ENCODE data around the gene SF3B4.

DNA sequence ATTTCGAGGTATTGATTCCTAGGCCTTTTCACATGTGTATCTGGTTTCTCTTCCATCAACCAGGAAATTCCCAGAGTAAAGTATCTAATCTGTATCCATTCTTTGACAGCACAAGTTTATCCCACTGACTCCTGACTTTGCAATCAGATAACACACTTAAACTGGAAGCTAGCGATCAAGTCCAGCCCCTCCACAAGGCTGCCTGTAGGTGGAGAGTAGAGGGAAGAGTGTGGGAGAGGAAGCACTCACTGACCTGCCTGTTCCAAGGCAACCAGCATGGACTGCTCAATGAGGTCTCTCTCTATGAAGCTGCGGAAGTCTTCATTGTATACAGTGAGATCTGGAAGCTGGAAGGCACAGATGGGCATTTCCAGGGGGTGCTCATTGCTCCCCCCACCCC, 39.4 kb upstream of the SF3B4 start:
- TF ChIP-seq OSR1 (CRISPR knock-in tag; IDR thresholded peaks at IDR 0.05): no peak
- no peak for TF ChIP-seq TOX (CRISPR knock-in tag; IDR thresholded peaks at IDR 0.05; ENCODE audit: borderline replicate concordance)
- TF ChIP-seq PATZ1 (CRISPR knock-in tag; IDR thresholded peaks at IDR 0.05; ENCODE audit: borderline replicate concordance): no peak
- TF ChIP-seq RARB (CRISPR knock-in tag; IDR thresholded peaks at IDR 0.05): no peak
- TF ChIP-seq ZNF8 (CRISPR knock-in tag; IDR thresholded peaks at IDR 0.05): no peak
- no peak for TF ChIP-seq ARNTL (CRISPR knock-in tag; IDR thresholded peaks at IDR 0.05; ENCODE audit: borderline replicate concordance, low read depth)
- no peak for TF ChIP-seq ZFP3 (CRISPR knock-in tag; IDR thresholded peaks at IDR 0.05)
- no peak for TF ChIP-seq PPARA (CRISPR knock-in tag; IDR thresholded peaks at IDR 0.05; ENCODE audit: borderline replicate concordance)
- TF ChIP-seq ZFP30 (CRISPR knock-in tag; IDR thresholded peaks at IDR 0.05): no peak
- TF ChIP-seq, protein P1, sequence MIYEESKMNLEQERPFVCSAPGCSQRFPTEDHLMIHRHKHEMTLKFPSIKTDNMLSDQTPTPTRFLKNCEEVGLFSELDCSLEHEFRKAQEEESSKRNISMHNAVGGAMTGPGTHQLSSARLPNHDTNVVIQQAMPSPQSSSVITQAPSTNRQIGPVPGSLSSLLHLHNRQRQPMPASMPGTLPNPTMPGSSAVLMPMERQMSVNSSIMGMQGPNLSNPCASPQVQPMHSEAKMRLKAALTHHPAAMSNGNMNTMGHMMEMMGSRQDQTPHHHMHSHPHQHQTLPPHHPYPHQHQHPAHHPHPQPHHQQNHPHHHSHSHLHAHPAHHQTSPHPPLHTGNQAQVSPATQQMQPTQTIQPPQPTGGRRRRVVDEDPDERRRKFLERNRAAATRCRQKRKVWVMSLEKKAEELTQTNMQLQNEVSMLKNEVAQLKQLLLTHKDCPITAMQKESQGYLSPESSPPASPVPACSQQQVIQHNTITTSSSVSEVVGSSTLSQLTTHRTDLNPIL (CRISPR knock-in tag; IDR thresholded peaks at IDR 0.05; ENCODE audit: low read depth): no peak
- TF ChIP-seq, protein P2, sequence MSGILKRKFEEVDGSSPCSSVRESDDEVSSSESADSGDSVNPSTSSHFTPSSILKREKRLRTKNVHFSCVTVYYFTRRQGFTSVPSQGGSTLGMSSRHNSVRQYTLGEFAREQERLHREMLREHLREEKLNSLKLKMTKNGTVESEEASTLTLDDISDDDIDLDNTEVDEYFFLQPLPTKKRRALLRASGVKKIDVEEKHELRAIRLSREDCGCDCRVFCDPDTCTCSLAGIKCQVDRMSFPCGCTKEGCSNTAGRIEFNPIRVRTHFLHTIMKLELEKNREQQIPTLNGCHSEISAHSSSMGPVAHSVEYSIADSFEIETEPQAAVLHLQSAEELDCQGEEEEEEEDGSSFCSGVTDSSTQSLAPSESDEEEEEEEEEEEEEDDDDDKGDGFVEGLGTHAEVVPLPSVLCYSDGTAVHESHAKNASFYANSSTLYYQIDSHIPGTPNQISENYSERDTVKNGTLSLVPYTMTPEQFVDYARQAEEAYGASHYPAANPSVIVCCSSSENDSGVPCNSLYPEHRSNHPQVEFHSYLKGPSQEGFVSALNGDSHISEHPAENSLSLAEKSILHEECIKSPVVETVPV (CRISPR knock-in tag; IDR thresholded peaks at IDR 0.05): no peak

Data from SK-N-SH treated with all-trans-retinoic acid at 6 μM for 48 hours (cell line).